ENCODE data around the gene CDK19. TPM values are rescaled to one million over a fixed set of nuclear protein-coding genes. Genes with fewer than 3 reads are reported as not detected.

The CDK19 gene
- total RNA-seq, 1 experiment from 2014 or later: 7.0 TPM

- Histone ChIP-seq H2AK5ac (ENCODE audit: insufficient read length, low read length) (no peak overlapping the region), H2AFZ (ENCODE audit: low read length) (no peak overlapping the region), H3T11ph (ENCODE audit: low read length) (no peak overlapping the region), H4K91ac (ENCODE audit: insufficient read length, low read depth, low read length) (no peak overlapping the region), H2BK5ac (ENCODE audit: insufficient read length, low read length) (no peak overlapping the region), H3K79me2 (ENCODE audit: insufficient read depth, low read length) (no peaks in the 10 kb centered on the region), H3K4me1 (ENCODE audit: insufficient read depth, low read length) (no peaks in the 10 kb centered on the region; the same call in 1 of the 2 replicates), H2BK15ac (ENCODE audit: low read depth, low read length) (no peak overlapping the region), H3K9ac (ENCODE audit: extremely low read depth, insufficient read length, low read length) (no peak overlapping the region), H3K4me2 (ENCODE audit: insufficient read depth, insufficient read length, low read length) (no peak overlapping the region), H2BK12ac (ENCODE audit: insufficient read length, low read depth, low read length) (no peak overlapping the region), H4K20me1 (ENCODE audit: control insufficient read depth, insufficient read depth, insufficient read length) (no peaks in the 10 kb centered on the region), H3K23me2 (ENCODE audit: insufficient read length, low read depth, low read length, poor library complexity, severe bottlenecking) (no peaks in the 10 kb centered on the region), H2BK120ac (ENCODE audit: low read depth, low read length, poor library complexity, severe bottlenecking) (no peak overlapping the region), H3K4ac (ENCODE audit: low read depth, low read length) (no peak overlapping the region), H3K56ac (ENCODE audit: insufficient read length, low read depth, low read length) (no peak overlapping the region), H3K9me3 (ENCODE audit: control insufficient read depth, low read depth, low read length) (no peaks in the 10 kb centered on the region), H3K79me1 (ENCODE audit: insufficient read depth, low read depth, low read length, poor library complexity, severe bottlenecking) (no peaks in the 10 kb centered on the region), H3K27ac (ENCODE audit: insufficient read length, low read depth, low read length) (no peak overlapping the region), H3K18ac (ENCODE audit: insufficient read length, low read depth, low read length) (no peak overlapping the region), H3K23ac (ENCODE audit: insufficient read length, low read depth, low read length) (no peak overlapping the region), H2BK20ac (ENCODE audit: low read depth, low read length, poor library complexity, severe bottlenecking) (no peak overlapping the region), H3K27me3 (ENCODE audit: insufficient read depth, low read length) (no peaks in the 10 kb centered on the region), H3K14ac (ENCODE audit: insufficient read depth, low read length) (no peak overlapping the region), H4K5ac (ENCODE audit: insufficient read length, low read depth, low read length) (no peak overlapping the region), H4K8ac (replicated peaks; ENCODE audit: insufficient read length, low read depth, low read length) (no peak overlapping the region)
- peaks cover 3 to 10% (median 3%) of the 10 kb centered on the region in 3 experiments; a peak in 4 of 7 replicates for H3K36me3 Mint-ChIP-seq (ENCODE audit: insufficient read depth in 1 of 3, low read depth in 3 of 3)
- no peaks in the 10 kb centered on the region for H3K27me3 Mint-ChIP-seq (ENCODE audit: low read depth)
- no peak for TF ChIP-seq CTCF (conservative IDR thresholded peaks at IDR 0.05)
- peaks cover 18 to 31% of the 10 kb centered on the region in 2 experiments for H3K4me1 Mint-ChIP-seq
- no peak overlapping the region for H3K4me3 Mint-ChIP-seq
- H3K9me3 Mint-ChIP-seq: no peaks in the 10 kb centered on the region
- DNase-seq: no peak
- WGBS (ENCODE audit: extremely low coverage, insufficient read length, low lambda C conversion rate): no CpG with 5 or more reads among the region's 1 CpG
- no peak overlapping the region for H3K27ac Mint-ChIP-seq
These were observed 101.1 kb downstream of the CDK19 start for GRCh38 chr6:110714143-110714542.

All from H9 (cell line).